ENCODE data around the gene BRSK2. TPM values are rescaled to one million over a fixed set of nuclear protein-coding genes. Genes with fewer than 3 reads are reported as not detected.

BRSK2 gene
- polyA plus RNA-seq, 1 of the 3 experiments (the other 2 are of a cell fraction): 0.64 TPM

DNA sequence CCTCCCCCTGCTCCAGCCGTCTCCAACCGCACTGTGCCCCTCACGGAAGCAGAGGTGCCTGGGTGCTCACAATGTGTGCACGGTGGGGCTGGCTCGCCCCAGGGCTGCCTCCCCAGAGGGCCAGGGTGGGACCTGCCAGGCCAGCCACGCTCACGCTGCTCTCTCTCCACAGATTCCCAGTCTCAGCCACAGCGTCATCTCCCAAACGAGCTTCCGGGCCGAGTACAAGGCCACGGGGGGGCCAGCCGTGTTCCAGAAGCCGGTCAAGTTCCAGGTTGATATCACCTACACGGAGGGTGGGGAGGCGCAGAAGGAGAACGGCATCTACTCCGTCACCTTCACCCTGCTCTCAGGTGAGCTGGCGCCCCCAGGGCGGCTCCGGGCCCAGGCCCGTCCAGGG, 66.4 kb downstream of the BRSK2 start:
- POLR2A ChIA-PET: no interaction called here
- H3K9me3 ChIP-seq: no peaks in the 10 kb centered on the region
- H4K20me1 ChIP-seq (ENCODE audit: insufficient read depth): no peaks in the 10 kb centered on the region
- DNase-seq: no peak
- no peaks in the 10 kb centered on the region for H3K27me3 ChIP-seq (ENCODE audit: insufficient read depth)
- H3K79me2 ChIP-seq (ENCODE audit: insufficient read depth): no peaks in the 10 kb centered on the region
- no peaks in the 10 kb centered on the region for H3F3A ChIP-seq (replicated peaks; ENCODE audit: insufficient read depth)
- H3K9me2 ChIP-seq: no peaks in the 10 kb centered on the region
- no peak overlapping the region for H3K4me3 ChIP-seq (ENCODE audit: low read depth in 2 of 2, low read length in 1 of 2)
- no peak overlapping the region for H3K9ac ChIP-seq
- no peak overlapping the region for H3K27ac ChIP-seq (ENCODE audit: low read depth in 2 of 2, low read length in 1 of 2)
- 88% methylated on average over 13 of the region's 22 CpGs for WGBS (ENCODE audit: low lambda C conversion rate)
- TF ChIP-seq, protein P1, sequence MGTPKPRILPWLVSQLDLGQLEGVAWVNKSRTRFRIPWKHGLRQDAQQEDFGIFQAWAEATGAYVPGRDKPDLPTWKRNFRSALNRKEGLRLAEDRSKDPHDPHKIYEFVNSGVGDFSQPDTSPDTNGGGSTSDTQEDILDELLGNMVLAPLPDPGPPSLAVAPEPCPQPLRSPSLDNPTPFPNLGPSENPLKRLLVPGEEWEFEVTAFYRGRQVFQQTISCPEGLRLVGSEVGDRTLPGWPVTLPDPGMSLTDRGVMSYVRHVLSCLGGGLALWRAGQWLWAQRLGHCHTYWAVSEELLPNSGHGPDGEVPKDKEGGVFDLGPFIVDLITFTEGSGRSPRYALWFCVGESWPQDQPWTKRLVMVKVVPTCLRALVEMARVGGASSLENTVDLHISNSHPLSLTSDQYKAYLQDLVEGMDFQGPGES (IDR thresholded peaks at IDR 0.05; ENCODE audit: low read depth, low read length): no peak
- no peak for TF ChIP-seq ZBTB33 (IDR thresholded peaks at IDR 0.05; ENCODE audit: borderline replicate concordance, low read depth)
- TF ChIP-seq REST (IDR thresholded peaks at IDR 0.05; ENCODE audit: low read depth, low read length): no peak
- no peak for TF ChIP-seq EP300 (IDR thresholded peaks at IDR 0.05; ENCODE audit: borderline replicate concordance in 1 of 2, low read depth in 1 of 2, low read length in 1 of 2)
- no peak for TF ChIP-seq USF1 (IDR thresholded peaks at IDR 0.05; ENCODE audit: borderline replicate concordance, low read depth)
- no peak for TF ChIP-seq USF2 (IDR thresholded peaks at IDR 0.05; ENCODE audit: borderline replicate concordance, low read depth, low read length)
- no peak for TF ChIP-seq NRF1 (IDR thresholded peaks at IDR 0.05; ENCODE audit: low read depth, low read length)
- no peak for TF ChIP-seq CTCF (IDR thresholded peaks at IDR 0.05)
- TF ChIP-seq RCOR1 (IDR thresholded peaks at IDR 0.05; ENCODE audit: low read length): no peak
- TF ChIP-seq, protein P2, sequence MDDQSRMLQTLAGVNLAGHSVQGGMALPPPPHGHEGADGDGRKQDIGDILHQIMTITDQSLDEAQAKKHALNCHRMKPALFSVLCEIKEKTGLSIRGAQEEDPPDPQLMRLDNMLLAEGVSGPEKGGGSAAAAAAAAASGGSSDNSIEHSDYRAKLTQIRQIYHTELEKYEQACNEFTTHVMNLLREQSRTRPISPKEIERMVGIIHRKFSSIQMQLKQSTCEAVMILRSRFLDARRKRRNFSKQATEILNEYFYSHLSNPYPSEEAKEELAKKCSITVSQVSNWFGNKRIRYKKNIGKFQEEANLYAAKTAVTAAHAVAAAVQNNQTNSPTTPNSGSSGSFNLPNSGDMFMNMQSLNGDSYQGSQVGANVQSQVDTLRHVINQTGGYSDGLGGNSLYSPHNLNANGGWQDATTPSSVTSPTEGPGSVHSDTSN (IDR thresholded peaks at IDR 0.05): no peak
- TF ChIP-seq YY1 (IDR thresholded peaks at IDR 0.05; ENCODE audit: low read depth): no peak
- no peak overlapping the region for H3K4me2 ChIP-seq
- H2AFZ ChIP-seq (ENCODE audit: low read depth): no peak overlapping the region
- no peaks in the 10 kb centered on the region for H3K36me3 ChIP-seq (replicated peaks in 1 of 2; ENCODE audit: control insufficient read depth in 1 of 2, insufficient read depth in 2 of 2, low read length in 1 of 2)
- CTCF ChIA-PET: interaction anchor here (2.1 kb wide), 1 partner anchor 59 kb away, joined by 12 read pairs; no protein-coding TSS in a partner anchor
- peaks cover 0 to 10% of the 10 kb centered on the region in 2 experiments; a peak in 1 of 4 replicates for H3K4me1 ChIP-seq (ENCODE audit: control insufficient read depth in 1 of 2, insufficient read depth in 2 of 2, low read depth in 1 of 2, low read length in 1 of 2)
